HG03442 (cell line): Measurements from ENCODE around the gene CCDC40.

Experiments used
- ATAC-seq: cut with Tn5 transposase; IDR thresholded peaks from one replicate; pipeline ENCODE4 v1.9.1; 2021; ENCODE audit warnings: mild to moderate bottlenecking, moderate library complexity; ENCODE audit not compliant: unreplicated experiment

Gene CCDC40

DNA sequence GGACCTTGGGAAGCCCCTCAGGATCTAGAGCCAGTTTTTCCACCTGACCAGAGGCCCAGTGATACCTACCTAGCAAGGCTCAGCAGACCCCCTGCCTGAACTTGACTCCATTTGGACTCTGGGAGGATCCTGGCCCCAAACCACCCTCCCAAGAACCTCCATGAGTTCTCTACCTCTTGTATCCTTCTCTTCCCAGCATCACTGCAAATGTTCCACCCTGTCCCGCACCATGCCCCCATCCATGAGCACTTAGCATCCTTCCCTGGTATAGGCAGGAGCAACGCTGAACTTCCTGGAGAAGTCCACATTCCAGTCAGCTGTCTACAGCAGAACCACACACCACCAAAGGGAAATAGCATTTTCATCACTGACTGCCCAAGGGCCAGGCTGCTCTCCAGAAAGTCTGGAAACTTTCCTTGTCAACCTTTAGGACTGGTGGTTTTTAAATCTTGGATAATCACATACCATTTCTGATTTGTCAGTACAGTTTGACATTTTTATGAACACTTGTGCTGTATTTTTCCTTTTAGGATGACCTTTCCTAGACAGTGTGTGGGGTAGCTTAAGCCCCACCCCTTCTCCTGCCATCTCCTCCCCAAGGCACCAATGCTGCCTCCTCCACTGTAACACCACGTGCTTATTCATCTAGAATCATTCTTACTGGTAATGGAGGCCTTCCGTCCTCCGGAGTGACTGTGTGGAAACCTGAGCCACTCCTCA, 96.6 kb downstream of the CCDC40 start:
- no peak for ATAC-seq

DNA sequence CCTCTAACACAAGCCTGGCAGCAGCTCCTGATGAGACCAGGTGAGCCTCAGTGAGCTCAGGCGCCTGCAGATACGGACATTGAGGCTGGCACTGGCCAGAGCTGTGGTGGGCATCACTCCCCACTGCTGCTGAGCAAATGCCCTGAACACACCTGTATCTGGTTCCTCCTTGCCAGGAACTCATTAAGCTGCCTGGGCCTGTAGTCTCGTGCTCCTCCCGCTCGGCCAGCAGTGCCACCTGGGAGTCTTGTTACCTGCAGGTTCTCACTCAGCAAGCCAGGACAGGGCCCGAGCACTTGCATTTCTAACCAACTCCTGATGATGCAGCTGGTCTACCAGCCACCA, 97.2 kb downstream of the CCDC40 start:
- no peak for ATAC-seq

GRCh38 chr17:80137131-80137530, 100.7 kb downstream of the CCDC40 start:
- no peak for ATAC-seq

DNA sequence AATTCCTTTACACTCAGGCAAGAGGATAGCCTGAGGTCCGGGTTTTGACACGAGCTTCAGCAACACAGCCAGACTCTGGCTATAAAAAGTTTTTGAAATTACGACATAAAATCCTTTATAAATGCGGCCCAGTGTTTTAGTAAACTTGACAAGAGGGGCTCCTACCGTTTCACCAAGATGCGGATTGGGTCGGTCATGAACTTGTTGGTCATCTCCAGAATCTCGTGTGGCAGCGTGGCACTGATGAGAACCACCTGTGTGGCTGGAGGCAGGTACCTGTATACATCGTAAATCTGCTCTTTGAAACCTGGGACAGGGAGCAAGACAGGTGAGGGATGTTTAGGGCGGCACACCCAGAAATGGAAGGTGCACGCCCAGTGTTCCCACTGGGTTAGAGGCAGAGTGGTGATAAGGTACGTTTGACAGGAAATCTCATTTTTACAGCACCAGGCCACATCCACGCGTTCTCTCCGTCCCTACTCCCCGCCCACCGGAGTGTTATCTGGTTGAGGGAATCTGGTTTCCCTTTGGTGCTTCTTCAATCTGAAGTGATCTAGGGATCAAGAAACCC, 102.5 kb downstream of the CCDC40 start:
- no peak for ATAC-seq

DNA sequence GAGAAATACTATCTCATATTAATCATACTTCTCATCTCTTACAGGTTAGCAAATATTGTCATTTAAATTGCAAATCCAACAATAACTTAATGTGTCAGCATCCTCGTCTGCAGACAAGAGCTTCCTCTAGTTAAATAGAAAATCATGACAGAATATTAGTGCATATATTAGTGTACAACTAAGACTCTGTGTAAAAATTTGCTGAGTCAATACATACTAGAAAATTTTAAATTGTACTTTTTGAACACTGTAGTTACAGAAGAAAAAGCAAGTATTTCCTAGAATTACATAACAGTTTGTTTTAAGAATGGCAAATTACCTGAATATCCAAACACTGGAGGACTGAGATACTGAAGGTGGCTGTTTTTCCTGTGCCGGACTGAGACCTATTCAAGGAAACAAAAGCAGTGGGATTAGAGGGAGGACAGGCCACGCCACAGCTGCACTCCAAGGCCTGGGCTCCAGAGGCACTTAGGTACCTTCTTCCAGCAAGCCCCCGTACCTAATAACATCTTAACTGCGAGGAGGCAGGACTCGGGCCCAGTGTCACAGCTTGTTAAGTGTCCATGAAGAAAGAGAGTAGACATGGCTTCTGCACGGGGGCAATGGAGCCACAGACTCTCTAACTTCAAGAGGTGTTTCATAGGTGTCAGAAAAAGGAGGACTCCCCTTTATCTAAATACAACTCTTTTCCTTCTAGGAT, 105.2 kb downstream of the CCDC40 start:
- no peak for ATAC-seq

DNA sequence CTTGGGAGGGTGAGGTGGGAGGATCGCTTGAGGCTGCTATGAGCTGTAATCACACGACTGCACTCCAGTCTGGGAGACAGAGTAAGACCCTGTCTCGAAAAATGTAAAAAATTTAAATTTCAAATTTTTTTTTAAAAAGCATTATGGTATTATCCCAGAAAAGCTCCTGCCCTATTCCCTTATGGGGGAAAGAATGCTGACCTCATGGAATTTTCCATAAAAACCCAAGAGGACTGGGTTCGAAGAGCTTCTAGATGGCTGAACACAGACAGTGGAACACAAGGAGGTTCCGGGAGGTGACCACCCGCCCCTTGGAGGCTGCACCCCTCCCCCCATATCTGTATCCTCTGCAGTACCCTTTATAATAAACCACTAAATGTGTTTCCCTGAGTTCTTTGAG, 106.5 kb downstream of the CCDC40 start:
- no peak for ATAC-seq

- no peak for ATAC-seq
Observed at GRCh38 chr17:80145076-80146075, 108.9 kb downstream of the CCDC40 start.

DNA sequence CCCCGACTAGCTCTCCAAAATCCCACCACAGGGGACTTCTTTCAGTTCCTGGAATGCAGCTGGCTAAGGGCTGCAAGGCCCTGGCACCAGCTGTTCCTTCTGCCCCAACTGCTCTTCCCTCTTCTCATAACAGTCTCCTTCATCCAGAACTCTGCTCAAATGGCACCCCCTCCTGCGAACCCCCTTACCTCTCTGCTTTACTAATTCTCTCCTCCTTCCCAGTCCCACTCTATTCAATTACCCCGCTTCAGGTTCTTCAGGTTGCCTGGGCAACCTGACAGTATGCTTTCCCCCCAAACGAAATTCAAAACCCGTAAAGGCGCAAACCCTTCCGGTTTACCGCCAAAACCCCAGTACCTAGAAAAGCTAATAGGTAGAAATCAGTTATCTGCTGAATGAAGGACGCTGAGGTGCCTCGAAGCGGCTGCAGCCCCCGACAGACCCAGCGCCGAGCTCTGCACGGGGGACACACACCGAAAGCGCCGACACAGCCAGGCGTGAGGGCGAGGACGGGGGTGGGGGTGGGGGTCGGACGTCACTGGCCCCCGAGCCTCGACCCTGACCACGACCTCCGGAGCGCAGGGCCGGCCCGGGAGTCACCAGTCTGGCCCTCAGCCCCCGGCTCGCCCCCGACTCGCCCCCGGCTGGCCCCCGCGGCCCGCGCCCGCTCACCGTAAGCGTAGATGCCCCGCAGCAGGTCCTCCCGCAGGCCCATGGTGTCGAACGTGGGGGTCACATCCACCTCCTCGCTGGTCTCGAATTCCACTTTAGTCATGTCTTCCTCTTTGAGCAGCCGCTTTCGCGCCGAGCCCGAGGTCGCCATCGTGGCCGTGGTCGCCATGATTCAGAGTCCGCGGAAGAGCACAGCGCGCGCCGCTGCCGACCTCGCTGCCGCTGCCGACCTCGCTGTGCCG, 109.9 kb downstream of the CCDC40 start:
- ATAC-seq: peak; percentile 14

- ATAC-seq: peak; percentile 82
Observed at GRCh38 chr17:80147035-80147822, 110.8 kb downstream of the CCDC40 start, which contains the start of gene EIF4A3. TSS of gene EIF4A3 (minus strand) at chr17:80147128. CDS start at chr17:80146961, 167 bp downstream.
